ENCODE results near the gene SCRT2.
"Not testable (repeated sequence)": the region's sequence is repeated elsewhere in the genome, so short reads cannot be mapped to it uniquely, and the experiment has no call there.

The SCRT2 gene
- 0 to 0.21 (median 0) reads per million in 9 experiments for total RNA-seq

DNA sequence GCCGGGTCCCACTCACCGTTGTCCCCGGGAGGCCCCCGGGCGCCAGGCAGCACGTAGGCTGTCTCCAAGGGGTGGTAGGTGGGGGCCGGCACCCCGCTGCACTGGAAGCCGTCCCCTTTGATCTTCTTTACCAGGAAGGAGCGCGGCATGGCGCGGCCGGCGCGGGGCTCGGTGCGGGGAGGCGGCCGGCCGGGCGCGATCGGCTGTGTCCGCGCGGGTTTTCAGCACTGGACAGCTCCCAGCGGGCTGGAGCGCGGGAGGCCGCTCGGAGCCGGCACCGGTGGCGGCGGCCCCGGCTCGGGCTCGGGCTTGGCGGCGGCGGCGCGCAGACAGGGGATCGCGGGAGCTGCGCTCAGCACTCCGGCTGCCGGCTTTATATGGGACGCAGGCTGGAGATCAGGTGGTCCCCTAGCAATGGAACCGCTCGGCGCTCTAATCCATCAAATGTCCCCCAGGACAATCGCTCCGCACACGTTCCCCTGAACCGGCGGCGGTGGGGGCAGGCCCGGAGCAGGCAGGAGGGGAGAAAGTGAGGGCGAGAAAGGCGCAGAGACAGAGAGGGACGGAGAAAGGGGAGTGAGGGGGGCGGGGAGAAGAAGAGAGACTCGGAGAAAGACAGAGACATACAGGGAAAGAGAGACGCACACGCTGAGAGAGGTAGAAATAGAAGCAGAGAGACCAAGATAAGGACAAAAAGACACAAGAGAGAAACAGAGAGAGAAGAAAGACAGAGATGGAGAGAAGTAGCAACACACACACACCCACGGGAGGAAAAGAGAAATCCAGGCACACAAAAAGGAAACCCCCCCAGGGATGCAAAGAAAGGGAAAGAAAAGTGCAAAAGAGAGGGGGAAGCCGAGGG is at the start of gene SCRT2:
SCRT2 (minus strand) TSS at position 350 of the 862 bp plus-strand sequence; CDS start at position 149, 201 bp downstream.
- Mint-ChIP-seq H3K36me3 (ENCODE audit: insufficient read depth) (no peaks in the 10 kb centered on the region), H3K4me3 (peak within 1 kb of the TSS in 1 of 2 donors; percentile 7), H3K9me3 (no peaks in the 10 kb centered on the region), H3K4me1 (ENCODE audit: low read depth in 2 of 2) (peaks cover 5 to 10% of the 10 kb centered on the region in 2 donors), H3K27me3 (peaks cover 78 to 96% of the 10 kb centered on the region in 2 donors), H3K27ac (no peak within 1 kb of the TSS)
- DNase-seq = peak; percentile 28 to 48 (median 45)
- peak; percentile 85 for ATAC-seq (replicated peaks)

DNA sequence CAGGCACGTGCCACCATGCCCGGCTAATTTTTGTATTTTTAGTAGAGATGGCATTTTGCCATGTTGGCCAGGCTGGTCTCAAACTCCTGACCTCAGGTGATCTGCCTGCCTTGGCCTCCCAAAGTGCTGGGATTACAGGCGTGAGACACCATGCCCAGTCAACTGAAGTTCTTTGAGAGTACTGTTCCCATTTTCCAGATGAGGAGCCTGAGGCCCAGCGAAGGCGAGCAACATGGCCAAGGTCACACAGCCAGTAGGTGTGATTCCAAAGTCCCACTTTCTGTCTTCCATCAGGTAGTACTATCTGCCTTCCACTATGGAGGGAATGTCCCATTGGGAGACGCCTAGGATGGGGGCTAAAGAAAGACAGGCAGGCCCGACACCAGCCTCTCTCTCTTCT is 49.2 kb upstream of the SCRT2 start:
- not testable (repeated sequence) for H3K27ac Mint-ChIP-seq; H3K4me3 Mint-ChIP-seq; DNase-seq; H3K4me1 Mint-ChIP-seq (ENCODE audit: low read depth in 2 of 2); H3K36me3 Mint-ChIP-seq (ENCODE audit: insufficient read depth); ATAC-seq (replicated peaks); H3K9me3 Mint-ChIP-seq
- H3K27me3 Mint-ChIP-seq = peaks cover 69 to 83% of the 10 kb centered on the region in 2 donors

DNA sequence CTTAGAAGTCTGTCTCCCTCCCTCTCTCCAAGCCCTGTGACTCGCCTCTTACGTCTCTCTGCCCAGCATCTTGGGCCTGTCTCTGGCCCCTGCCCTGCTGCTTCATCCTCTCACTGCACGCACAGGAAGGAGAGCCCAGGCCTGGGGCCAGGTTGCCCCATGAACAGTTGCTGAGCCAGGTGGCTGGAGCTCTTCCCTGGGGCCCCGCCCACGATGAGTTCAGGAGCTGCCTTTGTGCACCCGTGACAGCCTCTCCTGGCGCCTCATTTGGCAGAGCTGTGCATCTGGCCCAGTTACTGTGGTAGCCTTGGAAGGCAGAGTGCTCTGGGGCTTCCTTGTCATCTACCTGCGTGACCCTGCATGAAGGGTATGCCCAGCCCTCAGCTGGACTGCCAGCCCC is 48.2 kb upstream of the SCRT2 start:
- ATAC-seq (replicated peaks) (no peak), DNase-seq (no peak)
- no peak overlapping the region for H3K27ac Mint-ChIP-seq
- H3K4me1 Mint-ChIP-seq (ENCODE audit: low read depth in 2 of 2) = peaks cover 0 to 2% of the 10 kb centered on the region in 2 donors
- no peaks in the 10 kb centered on the region for H3K9me3 Mint-ChIP-seq
- H3K4me3 Mint-ChIP-seq = no peak overlapping the region
- no peaks in the 10 kb centered on the region for H3K36me3 Mint-ChIP-seq (ENCODE audit: insufficient read depth)
- peaks cover 67 to 82% of the 10 kb centered on the region in 2 donors for H3K27me3 Mint-ChIP-seq

DNA sequence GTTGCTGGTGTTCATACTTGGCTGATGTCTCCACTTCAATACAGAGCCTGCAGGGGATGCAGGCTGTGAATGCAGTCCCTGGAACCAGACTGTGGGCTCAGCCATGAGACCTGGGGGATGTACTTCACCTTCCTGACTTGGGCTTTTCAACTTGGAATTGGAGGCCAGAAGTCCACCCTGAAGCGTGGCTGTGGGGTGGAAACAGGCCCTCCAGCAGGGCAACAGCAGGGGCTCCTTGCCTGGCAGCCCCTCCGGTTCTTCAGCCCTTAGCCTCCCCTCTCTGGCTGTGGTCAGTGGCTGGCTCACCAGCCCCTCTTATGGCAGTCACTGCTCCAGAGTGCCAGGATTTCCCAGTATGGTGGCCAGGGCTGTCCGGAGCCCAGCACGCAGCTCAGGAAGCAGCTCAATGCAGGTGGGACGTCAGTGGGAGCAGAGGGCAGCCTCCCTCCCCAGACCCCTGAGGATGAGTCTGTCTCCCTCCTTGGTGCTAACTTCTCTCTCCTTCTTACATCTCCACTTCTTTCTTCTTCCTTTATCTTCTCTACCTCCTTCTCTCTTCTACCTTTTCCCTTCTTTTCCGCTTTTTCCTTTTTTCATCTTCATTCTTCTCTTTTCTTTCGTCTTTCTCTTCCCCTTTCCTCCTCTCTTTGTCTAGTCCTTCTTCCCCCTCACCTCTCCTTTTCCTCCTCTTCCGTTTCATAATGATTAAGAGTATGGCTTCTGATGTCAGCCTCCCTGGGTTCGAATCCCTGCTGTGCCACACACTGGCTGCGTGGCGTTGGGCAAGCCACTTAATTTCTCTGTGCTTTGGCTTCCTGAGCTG is 47.4 kb upstream of the SCRT2 start:
- H3K4me3 Mint-ChIP-seq = no peak overlapping the region
- H3K9me3 Mint-ChIP-seq = no peaks in the 10 kb centered on the region
- peaks cover 67 to 82% of the 10 kb centered on the region in 2 donors for H3K27me3 Mint-ChIP-seq

DNA sequence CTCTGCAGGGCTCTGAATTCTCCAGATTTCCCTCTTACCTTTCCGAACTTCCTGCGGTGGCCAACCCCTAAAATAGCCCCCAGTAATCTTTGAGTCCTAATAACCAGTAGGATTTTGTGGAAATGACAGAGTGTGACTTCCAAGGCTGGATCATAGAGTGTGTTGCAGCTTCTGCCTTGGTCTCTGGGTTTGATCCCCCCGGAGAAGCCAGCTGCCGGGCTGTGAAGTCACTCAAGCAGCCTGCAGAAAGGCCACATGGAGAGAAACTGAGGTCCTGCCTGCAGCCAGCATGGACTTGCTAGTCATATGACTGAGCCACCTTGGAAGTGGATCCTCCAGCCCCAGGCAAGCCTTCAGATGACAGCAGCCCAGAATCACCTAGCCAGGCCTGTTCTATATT is 46.3 kb upstream of the SCRT2 start:
- no peaks in the 10 kb centered on the region for H3K36me3 Mint-ChIP-seq (ENCODE audit: insufficient read depth)
- no peaks in the 10 kb centered on the region for H3K4me1 Mint-ChIP-seq (ENCODE audit: low read depth in 2 of 2)
- H3K27ac Mint-ChIP-seq = no peak overlapping the region
- no peaks in the 10 kb centered on the region for H3K9me3 Mint-ChIP-seq
- H3K4me3 Mint-ChIP-seq = no peak overlapping the region
- H3K27me3 Mint-ChIP-seq = peaks cover 73 to 87% of the 10 kb centered on the region in 2 donors
- DNase-seq = no peak
- no peak for ATAC-seq (replicated peaks)

More for the DNA sequence above, 47.4 kb upstream of the SCRT2 start:
- no peak overlapping the region for H3K27ac Mint-ChIP-seq
- no peaks in the 10 kb centered on the region for H3K36me3 Mint-ChIP-seq (ENCODE audit: insufficient read depth)
- DNase-seq (no peak), ATAC-seq (replicated peaks) (no peak)
- H3K4me1 Mint-ChIP-seq (ENCODE audit: low read depth in 2 of 2) = no peaks in the 10 kb centered on the region

DNA sequence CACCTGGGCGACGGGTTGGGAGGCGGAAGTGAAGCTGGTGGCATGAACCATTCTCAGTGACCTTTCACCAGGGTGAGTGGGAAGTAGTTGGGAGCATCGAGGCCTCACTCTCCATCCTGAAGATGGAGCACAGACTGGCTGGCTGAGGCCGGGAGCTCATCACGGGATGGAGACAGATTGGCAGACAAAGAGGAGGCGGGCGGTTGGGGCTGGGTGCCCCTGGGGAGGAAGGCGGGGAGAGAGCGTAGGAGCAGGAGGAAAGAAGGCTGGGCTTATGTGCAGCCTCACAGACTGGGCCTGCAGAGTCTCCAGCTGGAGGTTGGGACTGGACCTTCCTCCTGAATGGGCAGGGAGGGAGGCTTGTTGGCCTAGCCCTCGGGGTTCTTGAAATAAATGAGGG is 44.2 kb upstream of the SCRT2 start:
- H3K36me3 Mint-ChIP-seq (ENCODE audit: insufficient read depth) = no peaks in the 10 kb centered on the region
- DNase-seq (no peak), ATAC-seq (replicated peaks) (no peak)
- no peaks in the 10 kb centered on the region for H3K9me3 Mint-ChIP-seq
- H3K4me1 Mint-ChIP-seq (ENCODE audit: low read depth in 2 of 2) = no peaks in the 10 kb centered on the region
- no peak overlapping the region for H3K27ac Mint-ChIP-seq
- H3K27me3 Mint-ChIP-seq = peaks cover 60 to 71% of the 10 kb centered on the region in 2 donors
- H3K4me3 Mint-ChIP-seq = no peak overlapping the region

DNA sequence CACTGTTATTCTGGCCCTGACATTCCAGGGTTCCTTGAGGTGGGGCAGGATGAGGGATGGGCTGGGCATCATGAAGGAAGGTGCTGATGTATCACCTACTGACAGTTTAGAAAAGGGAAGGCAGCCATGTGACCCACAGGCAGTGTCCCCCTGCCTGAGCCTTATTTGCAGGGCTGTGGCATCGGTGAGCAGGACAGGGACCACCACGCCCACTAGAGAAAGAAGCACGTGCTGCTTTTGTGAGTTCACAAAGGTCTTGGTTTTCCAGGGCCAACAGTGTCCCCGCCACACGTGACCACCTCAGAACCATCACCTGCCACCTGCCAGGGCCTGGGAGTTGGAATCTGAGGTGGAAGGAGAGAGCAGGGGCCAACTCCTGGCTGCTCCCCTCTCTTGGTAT is 43.5 kb upstream of the SCRT2 start:
- H3K36me3 Mint-ChIP-seq (ENCODE audit: insufficient read depth) = no peaks in the 10 kb centered on the region
- ATAC-seq (replicated peaks) (no peak), DNase-seq (no peak)
- H3K27ac Mint-ChIP-seq = no peak overlapping the region
- no peaks in the 10 kb centered on the region for H3K9me3 Mint-ChIP-seq
- peaks cover 58 to 65% of the 10 kb centered on the region in 2 donors for H3K27me3 Mint-ChIP-seq
- H3K4me1 Mint-ChIP-seq (ENCODE audit: low read depth in 2 of 2) = no peaks in the 10 kb centered on the region
- H3K4me3 Mint-ChIP-seq = no peak overlapping the region

DNA sequence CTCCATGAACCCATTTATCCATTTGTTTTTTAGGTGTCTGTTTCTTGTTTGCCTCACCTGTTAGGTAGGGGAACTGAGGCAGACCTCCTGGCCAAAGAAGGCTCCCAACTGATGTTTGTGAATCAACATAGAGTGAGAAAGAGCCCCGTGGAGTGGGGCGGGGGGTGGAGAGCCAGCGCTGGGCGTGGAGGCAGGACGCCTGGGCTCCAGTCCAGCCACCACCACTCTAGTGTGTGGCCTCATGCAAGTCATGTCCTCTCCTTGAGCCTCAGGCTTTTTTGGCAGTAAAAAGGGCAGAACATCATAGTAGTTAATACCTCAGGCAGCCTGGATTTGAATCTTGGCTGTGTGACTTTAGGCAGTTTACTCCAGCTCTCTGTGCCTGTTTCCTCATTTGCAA is 42.2 kb upstream of the SCRT2 start:
- Mint-ChIP-seq H3K36me3 (ENCODE audit: insufficient read depth) (no peaks in the 10 kb centered on the region), H3K27me3 (peaks cover 53 to 56% of the 10 kb centered on the region in 2 donors), H3K9me3 (no peaks in the 10 kb centered on the region), H3K4me1 (ENCODE audit: low read depth in 2 of 2) (no peaks in the 10 kb centered on the region), H3K27ac (no peak overlapping the region), H3K4me3 (no peak overlapping the region)
- DNase-seq (no peak), ATAC-seq (replicated peaks) (no peak)

DNA sequence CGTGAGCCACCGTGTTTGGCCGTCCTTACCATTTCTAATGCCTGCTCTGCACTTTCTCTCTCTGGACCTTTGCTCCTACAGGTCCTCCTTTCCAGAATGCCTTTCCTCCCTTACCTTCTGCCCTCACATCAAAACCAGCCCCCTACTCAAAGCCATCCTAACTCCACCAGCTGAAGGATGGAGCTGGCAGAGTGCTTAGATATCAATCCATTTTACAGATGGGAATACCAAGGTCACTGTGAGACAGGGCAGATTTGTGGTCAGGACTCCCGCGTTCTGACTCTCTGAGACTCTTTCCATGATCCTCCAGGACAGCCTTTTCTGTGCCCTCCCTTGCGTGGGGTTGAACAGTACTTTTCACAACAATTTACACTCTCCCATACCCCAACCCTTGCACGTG is 41.7 kb upstream of the SCRT2 start:
- no peaks in the 10 kb centered on the region for H3K9me3 Mint-ChIP-seq

DNA sequence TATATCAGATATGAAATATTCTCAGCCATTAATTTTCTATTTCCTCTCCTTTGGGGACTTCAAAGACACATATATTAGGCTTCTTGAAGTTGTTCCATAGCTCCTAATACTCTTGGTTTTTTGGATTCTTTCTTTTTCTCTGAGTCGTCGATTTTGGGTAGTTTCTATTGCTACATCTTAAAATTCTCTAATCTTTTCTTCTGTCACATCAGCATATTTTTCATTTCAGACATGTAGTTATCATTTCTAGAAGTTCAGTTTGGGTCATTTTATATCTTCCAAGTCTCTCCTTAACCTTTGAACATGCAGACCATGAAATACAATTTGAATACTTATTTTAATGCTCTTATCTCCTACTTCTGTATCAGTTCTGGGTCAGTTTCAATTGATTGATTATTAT is 38.9 kb upstream of the SCRT2 start:
- no peak for DNase-seq
- Mint-ChIP-seq H3K9me3 (no peaks in the 10 kb centered on the region), H3K27ac (no peak overlapping the region), H3K4me3 (no peak overlapping the region), H3K36me3 (ENCODE audit: insufficient read depth) (no peaks in the 10 kb centered on the region), H3K4me1 (ENCODE audit: low read depth in 2 of 2) (peaks cover 0 to under 1% of the 10 kb centered on the region in 2 donors), H3K27me3 (peaks cover 47 to 50% of the 10 kb centered on the region in 2 donors)
- no peak for ATAC-seq (replicated peaks)

More for the DNA sequence above, 41.7 kb upstream of the SCRT2 start:
- no peaks in the 10 kb centered on the region for H3K36me3 Mint-ChIP-seq (ENCODE audit: insufficient read depth)
- no peak for ATAC-seq (replicated peaks)
- no peak overlapping the region for H3K27ac Mint-ChIP-seq
- DNase-seq = no peak
- peaks cover 53 to 56% of the 10 kb centered on the region in 2 donors for H3K27me3 Mint-ChIP-seq
- H3K4me1 Mint-ChIP-seq (ENCODE audit: low read depth in 2 of 2) = no peaks in the 10 kb centered on the region
- H3K4me3 Mint-ChIP-seq = no peak overlapping the region

DNA sequence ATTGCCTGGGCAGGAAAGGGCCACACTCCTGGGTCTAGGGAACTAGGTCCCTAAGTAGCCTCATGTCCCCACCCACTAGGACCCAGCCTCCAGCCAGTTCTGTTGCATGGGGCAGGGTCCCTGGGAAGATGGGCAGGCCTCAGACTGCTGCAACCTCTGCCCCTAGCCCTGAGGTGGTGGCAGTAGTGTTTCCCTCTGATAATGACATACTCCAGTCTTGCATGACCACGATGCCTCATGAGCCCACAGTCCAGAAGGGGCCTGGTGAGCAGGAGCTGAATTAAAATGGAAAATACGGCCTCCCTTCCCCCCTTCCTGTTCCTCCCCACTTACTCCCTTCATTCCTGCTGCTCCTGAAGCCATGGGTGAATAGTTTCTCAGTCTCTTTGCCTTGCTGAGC is 36.0 kb upstream of the SCRT2 start:
- H3K9me3 Mint-ChIP-seq = no peaks in the 10 kb centered on the region
- DNase-seq (no peak), ATAC-seq (replicated peaks) (no peak)
- no peak overlapping the region for H3K4me3 Mint-ChIP-seq
- peaks cover 0 to 2% of the 10 kb centered on the region in 2 donors for H3K4me1 Mint-ChIP-seq (ENCODE audit: low read depth in 2 of 2)
- peaks cover 40 to 43% of the 10 kb centered on the region in 2 donors for H3K27me3 Mint-ChIP-seq
- H3K27ac Mint-ChIP-seq = no peak overlapping the region
- no peaks in the 10 kb centered on the region for H3K36me3 Mint-ChIP-seq (ENCODE audit: insufficient read depth)

DNA sequence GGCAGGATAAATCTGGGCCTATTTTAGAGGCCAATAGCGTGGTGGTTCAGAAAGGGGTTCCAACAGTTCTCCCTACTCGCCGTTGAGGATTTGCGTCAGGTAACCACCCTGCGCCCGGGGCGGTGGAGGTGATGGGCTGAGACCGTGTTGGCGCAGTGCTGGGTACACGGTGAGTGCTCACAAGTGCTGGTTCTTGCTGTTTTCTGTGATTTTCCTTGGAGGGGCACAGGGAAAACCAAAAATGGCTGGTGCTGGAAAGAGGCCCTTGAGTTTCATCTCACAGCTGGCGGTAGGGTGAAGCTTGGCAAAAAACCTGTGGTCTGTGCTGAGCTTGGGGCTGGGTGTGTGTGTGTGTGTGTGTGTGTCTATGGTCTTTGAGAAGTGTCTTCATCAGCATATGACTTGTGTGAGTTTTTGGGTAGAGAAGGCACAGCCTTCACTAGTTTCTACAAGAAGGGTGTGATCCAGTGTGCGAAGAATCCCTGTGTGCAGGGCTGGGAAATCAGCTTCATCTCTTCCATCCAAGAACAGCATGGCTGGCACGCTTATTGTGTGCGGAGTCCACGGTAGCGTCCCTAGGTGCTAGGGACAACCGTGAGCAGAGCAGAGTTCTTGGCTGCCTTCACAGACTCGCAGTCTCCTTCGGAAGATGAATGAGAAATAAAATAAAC is 35.3 kb upstream of the SCRT2 start:
- H3K9me3 Mint-ChIP-seq = no peaks in the 10 kb centered on the region
- DNase-seq (no peak), ATAC-seq (replicated peaks) (no peak)
- H3K27me3 Mint-ChIP-seq = peaks cover 43 to 48% of the 10 kb centered on the region in 2 donors
- H3K4me1 Mint-ChIP-seq (ENCODE audit: low read depth in 2 of 2) = peaks cover 0 to 2% of the 10 kb centered on the region in 2 donors
- H3K27ac Mint-ChIP-seq = no peak overlapping the region
- no peaks in the 10 kb centered on the region for H3K36me3 Mint-ChIP-seq (ENCODE audit: insufficient read depth)
- H3K4me3 Mint-ChIP-seq = no peak overlapping the region
